ENCODE measurements around the gene COX11. TPM values are rescaled to one million over a fixed set of nuclear protein-coding genes. Genes with fewer than 3 reads are reported as not detected.

Gene COX11
- total and polyA plus RNA-seq, 2 of the 8 experiments (the other 6 are each of a cell fraction or from before 2014, with no cell fraction given), result 43.0 to 54.1 TPM

DNA sequence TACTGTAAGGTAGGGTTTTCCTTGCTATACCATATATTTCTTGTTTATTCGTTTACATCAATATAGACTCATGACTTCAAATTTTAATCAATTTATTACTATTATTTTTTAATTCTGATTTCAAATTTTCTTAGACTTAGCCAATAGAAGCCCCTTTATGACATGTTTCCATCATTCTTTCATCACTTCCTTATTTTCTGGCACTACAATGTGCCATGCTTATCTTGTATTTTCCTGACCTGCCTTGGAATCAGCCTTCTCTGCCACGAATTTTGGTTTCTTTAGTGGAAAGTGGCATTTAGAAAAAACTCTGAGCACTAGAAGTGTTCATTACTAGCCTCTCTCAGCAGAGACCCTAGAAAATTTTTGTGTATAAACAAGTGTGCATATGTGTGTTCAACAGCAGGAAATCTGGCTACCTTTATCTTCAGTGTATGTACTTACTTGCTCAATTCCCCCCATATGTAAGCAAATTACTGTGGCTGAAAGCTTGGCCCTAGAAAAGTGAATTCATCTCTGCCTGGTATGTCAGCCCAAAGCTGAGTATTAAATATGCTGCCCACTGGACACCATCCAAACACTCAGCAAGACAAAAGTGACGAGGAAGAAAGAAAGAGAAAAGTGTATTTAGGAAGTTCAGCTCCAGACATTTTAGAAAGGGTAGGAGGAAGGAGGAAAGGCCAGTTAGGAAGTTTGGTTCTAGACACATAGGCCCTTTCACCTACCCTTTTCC is 4.1 kb upstream of the COX11 start:
- Histone ChIP-seq H2AK5ac (ENCODE audit: low read depth, low read length) (no peak overlapping the region), H4K20me1 (replicated peaks in 1 of 2; ENCODE audit: control insufficient read depth in 1 of 2, insufficient read depth in 2 of 2, low read length in 2 of 2) (peaks cover 0 to 2% of the 10 kb centered on the region in 2 experiments), H3K14ac (ENCODE audit: insufficient read length) (no peak overlapping the region), H3K56ac (replicated peaks; ENCODE audit: insufficient read length, low read depth, low read length) (no peak overlapping the region), H3K9ac (replicated peaks in 1 of 4; ENCODE audit: extremely low read depth in 1 of 4, low read depth in 3 of 4, low read length in 3 of 4) (no peak overlapping the region), H3K79me2 (ENCODE audit: control insufficient read depth in 1 of 2, insufficient read depth in 2 of 2, low read length in 2 of 2) (peaks cover 2 to 81% of the 10 kb centered on the region in 2 experiments; a peak in 3 of 4 replicates), H3K23me2 (ENCODE audit: low read depth, low read length) (peaks cover 7% of the 10 kb centered on the region; the same call in 1 of the 2 replicates), H2BK15ac (ENCODE audit: low read length) (no peak overlapping the region), H3K18ac (ENCODE audit: extremely low read depth, low read length) (no peak overlapping the region), H2AFZ (ENCODE audit: low read length) (no peak overlapping the region), H3K4me2 (ENCODE audit: insufficient read depth in 1 of 2, low read depth in 2 of 2, low read length in 2 of 2) (no peak overlapping the region), H2BK5ac (ENCODE audit: low read depth, low read length) (no peak overlapping the region), H4K5ac (ENCODE audit: insufficient read length, low read depth, low read length) (no peak overlapping the region), H3K4me1 (replicated peaks in 1 of 4; ENCODE audit: control insufficient read depth in 3 of 4, insufficient read depth in 4 of 4, low read length in 3 of 4) (peaks cover 0 to 3% (median 0%) of the 10 kb centered on the region in 4 experiments; a peak in 2 of 7 replicates), H3K79me1 (ENCODE audit: low read depth, low read length) (peaks cover 5% of the 10 kb centered on the region; the same call in 1 of the 2 replicates), H3K36me3 (ENCODE audit: control insufficient read depth in 2 of 4, insufficient read depth in 4 of 4, low read length in 3 of 4) (peaks cover 0 to 4% (median 0%) of the 10 kb centered on the region in 4 experiments; a peak in 1 of 8 replicates), H3K4ac (replicated peaks; ENCODE audit: insufficient read length, low read depth, low read length) (no peak overlapping the region), H2BK120ac (replicated peaks; ENCODE audit: low read depth, low read length) (no peak overlapping the region), H3K27me3 (replicated peaks in 1 of 4; ENCODE audit: control insufficient read depth in 3 of 4, extremely low read depth in 1 of 4, insufficient read depth in 3 of 4, low read length in 3 of 4) (no peaks in the 10 kb centered on the region), H4K91ac (replicated peaks; ENCODE audit: insufficient read length, low read length) (no peak overlapping the region), H2BK20ac (ENCODE audit: low read length) (no peak overlapping the region), H3K23ac (ENCODE audit: insufficient read length) (no peak overlapping the region), H3K4me3 (ENCODE audit: extremely low read depth in 1 of 4, insufficient read depth in 2 of 4, low read depth in 3 of 4, low read length in 4 of 4) (no peak overlapping the region), H3K9me3 (ENCODE audit: insufficient read depth in 2 of 2, low read depth in 1 of 2, low read length in 1 of 2) (no peaks in the 10 kb centered on the region), H3K27ac (ENCODE audit: low read depth, low read length) (no peak overlapping the region), H4K8ac (ENCODE audit: extremely low read depth, insufficient read depth, low read length) (no peak overlapping the region), H2BK12ac (ENCODE audit: low read depth, low read length) (no peak overlapping the region)
- TF ChIP-seq ASH2L (IDR thresholded peaks at IDR 0.05; ENCODE audit: low read length), result no peak
- no peak for TF ChIP-seq POLR2AphosphoS5 (IDR thresholded peaks at IDR 0.05; ENCODE audit: low read depth, low read length)
- TF ChIP-seq, protein P1, sequence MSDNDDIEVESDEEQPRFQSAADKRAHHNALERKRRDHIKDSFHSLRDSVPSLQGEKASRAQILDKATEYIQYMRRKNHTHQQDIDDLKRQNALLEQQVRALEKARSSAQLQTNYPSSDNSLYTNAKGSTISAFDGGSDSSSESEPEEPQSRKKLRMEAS (IDR thresholded peaks at IDR 0.05), result no peak
- no peak for TF ChIP-seq POU5F1 (IDR thresholded peaks at IDR 0.05; ENCODE audit: low read depth, low read length)
- no peak for TF ChIP-seq TAF7 (optimal IDR thresholded peaks at IDR 0.05; ENCODE audit: borderline replicate concordance, low read depth, low read length)
- TF ChIP-seq JUN (IDR thresholded peaks at IDR 0.05; ENCODE audit: low read depth, low read length), result no peak
- no peak for TF ChIP-seq RXRA (IDR thresholded peaks at IDR 0.05; ENCODE audit: insufficient read depth, low read depth, low read length)
- no peak for TF ChIP-seq SIX5 (IDR thresholded peaks at IDR 0.05; ENCODE audit: low read depth, low read length)
- TF ChIP-seq CTBP2 (IDR thresholded peaks at IDR 0.05; ENCODE audit: borderline replicate concordance, insufficient read depth, insufficient read length, low read length), result no peak
- no peak for TF ChIP-seq GTF2F1 (IDR thresholded peaks at IDR 0.05; ENCODE audit: borderline replicate concordance, low read depth, low read length)
- TF ChIP-seq CEBPB (IDR thresholded peaks at IDR 0.05; ENCODE audit: low read depth, low read length), result no peak
- TF ChIP-seq CBX5 (IDR thresholded peaks at IDR 0.05; ENCODE audit: low read depth, low read length), result no peak
- no peak for TF ChIP-seq NRF1 (IDR thresholded peaks at IDR 0.05; ENCODE audit: low read depth, low read length)
- POLR2A ChIA-PET (ENCODE audit: partially characterized antibody), result no interaction called here
- 85% methylated on average over 3 of the region's 3 CpGs; no CpG with 5 or more reads in 1 of the 2 experiments for WGBS, 2 experiments (ENCODE audit: extremely low coverage in 1 of 2, insufficient coverage in 1 of 2, insufficient read length in 1 of 2, insufficient replicate concordance in 2 of 2, low coverage in 1 of 2, low lambda C conversion rate in 2 of 2, missing lambda C conversion rate in 1 of 2)
- FAIRE-seq, result no peak
- no peak for DNase-seq (ENCODE audit: low read depth in 1 of 2, low spot score in 2 of 2)
- CTCF ChIA-PET (ENCODE audit: partially characterized antibody), result interaction anchor here (1.4 kb wide), 1 partner anchor 13 kb away, joined by 3 read pairs; no protein-coding TSS in a partner anchor

Data from H1 (cell line).